Neural progenitor cell (in vitro differentiated cells): ENCODE data around the gene SARDH. TPM values are rescaled to one million over a fixed set of nuclear protein-coding genes. Genes with fewer than 3 reads are reported as not detected.
A peak's percentile ranks its signal among the peaks of the same experiment; 100 is the strongest.

Source experiments
- DNase-seq: peaks from one replicate; pipeline ENCODE4 v3.0.0-alpha.2; 2016; ENCODE audit warnings: low spot score
- H2AFZ ChIP-seq: fragments of 200-600 bp; sonication (generic); replicated peaks from 2 replicates; pipeline ENCODE4 v1.6.1; 2016; ENCODE audit warnings: antibody characterized with exemption
- H3F3A ChIP-seq: fragments of 200-600 bp; sonication (generic); 2 replicates; pipeline ENCODE4 v1.6.1; 2016; ENCODE audit warnings: antibody characterized with exemption, low read depth
- H3K27ac ChIP-seq: fragments of 200-600 bp; sonication (generic); 2 replicates; pipeline ENCODE4 v1.5.1; 2016; ENCODE audit warnings: mild to moderate bottlenecking
- H3K27me3 ChIP-seq: fragments of 200-600 bp; sonication (generic); 2 replicates; pipeline ENCODE4 v1.6.1; 2016; ENCODE audit warnings: mild to moderate bottlenecking, moderate library complexity
- H3K36me3 ChIP-seq: fragments of 200-600 bp; sonication (generic); 2 replicates; pipeline ENCODE4 v1.5.1; 2016
- H3K4me1 ChIP-seq: fragments of 200-600 bp; sonication (generic); 2 replicates; pipeline ENCODE4 v1.6.1; 2016; ENCODE audit warnings: mixed run types
- H3K4me2 ChIP-seq: fragments of 200-600 bp; sonication (generic); 2 replicates; pipeline ENCODE4 v1.6.1; 2016
- H3K4me3 ChIP-seq: fragments of 200-600 bp; sonication (generic); 2 replicates; pipeline ENCODE4 v1.5.1; 2016
- H3K79me2 ChIP-seq: fragments of 200-600 bp; sonication (generic); 2 replicates; pipeline ENCODE4 v1.6.1; 2016; ENCODE audit warnings: low read depth
- H3K9ac ChIP-seq: fragments of 200-600 bp; sonication (generic); 2 replicates; pipeline ENCODE4 v1.6.1; 2016
- H3K9me3 ChIP-seq: fragments of 200-600 bp; sonication (generic); 2 replicates; pipeline ENCODE4 v1.5.1; 2016; ENCODE audit warnings: low read depth
- H4K20me1 ChIP-seq: fragments of 200-600 bp; sonication (generic); 2 replicates; pipeline ENCODE4 v1.6.1; 2016; ENCODE audit warnings: low read depth
- H3K27ac Mint-ChIP-seq: 3 replicates; pipeline ENCODE4 v1.8.0; 2021; ENCODE audit warnings: mixed read lengths
- H3K27me3 Mint-ChIP-seq: 2 replicates; pipeline ENCODE4 v1.8.0; 2022; ENCODE audit warnings: low read depth, mild to moderate bottlenecking, inconsistent platforms, moderate library complexity, mixed read lengths; ENCODE audit not compliant: insufficient read depth
- H3K36me3 Mint-ChIP-seq: 3 replicates; pipeline ENCODE4 v1.8.0; 2021; ENCODE audit warnings: mixed read lengths
- H3K4me1 Mint-ChIP-seq: 3 replicates; pipeline ENCODE4 v1.8.0; 2021; ENCODE audit warnings: mixed read lengths
- H3K4me3 Mint-ChIP-seq: 3 replicates; pipeline ENCODE4 v1.8.0; 2021; ENCODE audit warnings: mild to moderate bottlenecking, moderate library complexity, mixed read lengths
- H3K9me3 Mint-ChIP-seq: 3 replicates; pipeline ENCODE4 v1.8.0; 2020; ENCODE audit warnings: mixed read lengths
- CTCF ChIP-seq: fragments of 200-600 bp; sonication (generic); IDR thresholded peaks from 2 replicates; pipeline ENCODE4 v1.5.1; 2017; ENCODE audit warnings: antibody characterized with exemption, mild to moderate bottlenecking
- EZH2 ChIP-seq: fragments of 200-600 bp; sonication (generic); IDR thresholded peaks from 2 replicates; pipeline ENCODE4 v1.6.1; 2017; ENCODE audit warnings: antibody characterized with exemption, mild to moderate bottlenecking, moderate library complexity
- EZH2phosphoT487 ChIP-seq: fragments of 200-600 bp; sonication (generic); IDR thresholded peaks from 2 replicates; pipeline ENCODE4 v1.6.1; 2017; ENCODE audit warnings: antibody characterized with exemption
- total RNA-seq: library from RNA; depleted of rRNA; stranded (reverse); fragments of >200 nt; gene quantifications from 2 replicates; pipeline ENCODE4 v1.2.3, GENCODE V29; 2015; ENCODE audit warnings: low replicate concordance

SARDH gene
- total RNA-seq, 1 donor from 2014 or later, result 3.9 TPM

DNA sequence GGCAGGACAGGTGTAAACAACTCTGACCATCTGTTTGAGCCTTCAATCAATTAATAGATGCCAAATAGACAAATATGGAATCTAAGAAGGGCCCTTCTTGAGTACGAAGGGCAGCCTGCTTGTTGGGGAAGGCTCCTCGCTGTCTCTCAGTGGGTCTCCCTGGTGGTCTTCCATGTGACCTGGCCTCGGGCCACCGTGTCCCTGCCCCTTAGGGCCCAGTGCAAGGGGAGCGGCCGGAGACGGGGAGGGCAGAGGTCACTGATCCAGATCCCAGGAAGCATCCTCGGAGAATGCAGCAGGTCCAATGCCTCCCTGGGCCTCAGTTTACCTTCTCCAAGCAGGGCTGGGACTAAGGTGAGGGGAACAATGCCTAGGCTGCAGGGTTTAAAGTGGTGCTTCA, 99.4 kb downstream of the SARDH start:
- no peaks in the 10 kb centered on the region for H3K36me3 ChIP-seq
- TF ChIP-seq EZH2phosphoT487, result no peak
- no peak for TF ChIP-seq EZH2
- TF ChIP-seq CTCF, result no peak
- no peaks in the 10 kb centered on the region for H3K9me3 ChIP-seq
- Mint-ChIP-seq H3K4me1 (peaks cover 47% of the 10 kb centered on the region), H3K27me3 (peaks cover 5% of the 10 kb centered on the region), H3K9me3 (no peaks in the 10 kb centered on the region), H3K27ac (peak overlapping the region; percentile 72), H3K4me3 (no peak overlapping the region), H3K36me3 (no peaks in the 10 kb centered on the region)
- H3K4me1 ChIP-seq, result peaks cover 30% of the 10 kb centered on the region
- H3K79me2 ChIP-seq, result no peaks in the 10 kb centered on the region
- H3K9ac ChIP-seq, result no peak overlapping the region
- H4K20me1 ChIP-seq, result no peaks in the 10 kb centered on the region
- no peaks in the 10 kb centered on the region for H3K27me3 ChIP-seq
- H3K4me2 ChIP-seq, result no peak overlapping the region
- no peak for DNase-seq
- no peak overlapping the region for H3K4me3 ChIP-seq
- H2AFZ ChIP-seq, result no peak overlapping the region
- peaks cover 4% of the 10 kb centered on the region for H3F3A ChIP-seq
- H3K27ac ChIP-seq, result no peak overlapping the region

DNA sequence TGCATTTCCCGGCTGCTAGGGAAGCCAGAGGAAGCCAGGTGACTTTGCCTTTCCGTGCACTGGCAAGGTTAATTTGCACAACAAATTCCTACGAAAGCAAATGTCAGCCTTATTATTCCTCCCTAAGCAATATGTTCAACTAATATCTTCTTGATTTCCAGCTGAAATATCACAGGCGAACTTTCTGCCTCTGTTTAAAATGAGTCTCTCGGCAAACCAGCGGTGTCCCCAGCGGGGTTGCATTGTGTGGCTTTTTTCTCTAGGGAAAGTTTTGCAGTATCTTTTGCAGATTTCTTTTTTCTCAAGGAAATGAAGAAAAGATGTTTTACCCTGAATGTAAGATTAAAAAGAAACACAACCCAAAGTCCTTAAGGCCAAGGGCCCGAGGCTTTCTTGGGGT, 100.1 kb downstream of the SARDH start:
- DNase-seq, result no peak
- Histone ChIP-seq H3F3A (peaks cover 4% of the 10 kb centered on the region), H4K20me1 (no peaks in the 10 kb centered on the region), H3K27me3 (no peaks in the 10 kb centered on the region), H3K27ac (no peak overlapping the region), H3K79me2 (no peaks in the 10 kb centered on the region), H3K4me1 (peaks cover 36% of the 10 kb centered on the region), H3K4me2 (peak overlapping the region; percentile 56), H3K4me3 (no peak overlapping the region), H3K9me3 (no peaks in the 10 kb centered on the region), H3K9ac (no peak overlapping the region), H3K36me3 (no peaks in the 10 kb centered on the region), H2AFZ (peak overlapping the region; percentile 3)
- TF ChIP-seq EZH2, result no peak
- no peak for TF ChIP-seq EZH2phosphoT487
- no peak for TF ChIP-seq CTCF
- no peak overlapping the region for H3K4me3 Mint-ChIP-seq
- peaks cover 8% of the 10 kb centered on the region for H3K27me3 Mint-ChIP-seq
- peak overlapping the region; percentile 72 for H3K27ac Mint-ChIP-seq
- no peaks in the 10 kb centered on the region for H3K9me3 Mint-ChIP-seq
- H3K36me3 Mint-ChIP-seq, result no peaks in the 10 kb centered on the region
- H3K4me1 Mint-ChIP-seq, result peaks cover 49% of the 10 kb centered on the region

DNA sequence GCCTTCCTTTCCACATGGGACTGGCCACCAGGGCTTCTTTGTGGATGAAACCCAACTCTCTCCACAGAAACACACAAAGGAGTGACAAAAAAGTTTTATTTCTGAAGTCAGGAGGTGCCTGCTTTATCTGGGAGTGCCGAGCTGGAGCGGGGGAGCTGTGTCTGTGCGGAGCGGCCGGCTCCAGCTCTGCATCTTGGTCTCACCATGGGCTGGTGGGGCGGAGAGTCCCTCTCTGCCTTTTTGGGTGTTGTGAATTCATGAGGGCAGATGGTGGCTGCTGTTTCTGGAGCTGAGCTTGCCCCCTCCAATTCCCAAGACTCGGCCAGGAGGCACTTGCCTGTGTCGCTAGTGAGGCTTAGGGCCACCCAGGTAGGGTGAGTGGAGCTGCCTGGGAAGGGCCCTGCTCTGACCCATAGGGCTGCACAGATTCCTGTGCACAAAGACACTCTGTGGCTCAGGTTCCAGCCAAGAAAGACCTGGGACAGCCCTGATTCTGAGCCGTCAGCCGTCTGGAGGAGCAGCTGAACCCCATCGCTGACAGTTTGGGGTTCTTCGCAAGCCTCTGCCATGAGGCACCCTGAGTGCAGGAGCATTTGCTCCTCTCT, 100.6 kb downstream of the SARDH start:
- Mint-ChIP-seq H3K9me3 (no peaks in the 10 kb centered on the region), H3K27me3 (peaks cover 8% of the 10 kb centered on the region), H3K36me3 (no peaks in the 10 kb centered on the region), H3K4me1 (peaks cover 54% of the 10 kb centered on the region), H3K27ac (no peak overlapping the region), H3K4me3 (no peak overlapping the region)
- Histone ChIP-seq H3K4me2 (peak overlapping the region; percentile 56), H4K20me1 (no peaks in the 10 kb centered on the region), H2AFZ (peak overlapping the region; percentile 3), H3K79me2 (no peaks in the 10 kb centered on the region), H3F3A (peaks cover 4% of the 10 kb centered on the region), H3K9me3 (no peaks in the 10 kb centered on the region), H3K9ac (no peak overlapping the region), H3K27me3 (no peaks in the 10 kb centered on the region), H3K27ac (no peak overlapping the region), H3K4me3 (no peak overlapping the region), H3K36me3 (no peaks in the 10 kb centered on the region), H3K4me1 (peaks cover 39% of the 10 kb centered on the region)
- peak; percentile 78 for DNase-seq
- TF ChIP-seq EZH2 (no peak), EZH2phosphoT487 (no peak), CTCF (no peak)
